DND-41 (cell line): ENCODE data around the gene CHST10.

Experiments
- ATAC-seq: fragments of 200-7000 bp; cut with Tn5 transposase; 3 replicates; pipeline ENCODE4 v1.9.1; 2021; ENCODE audit warnings: low read depth; ENCODE audit not compliant: insufficient read depth
- DNase-seq: peaks from one replicate; pipeline ENCODE4 v3.0.0-alpha.2; 2020
- H2AFZ ChIP-seq: 2 replicates; pipeline ENCODE4 v1.6.0; 2012; ENCODE audit warnings: low read depth, low read length
- H3K27ac ChIP-seq: 2 replicates; pipeline ENCODE4 v1.5.1; 2012; ENCODE audit warnings: low read length, inconsistent platforms
- H3K27me3 ChIP-seq: fragments of 200-600 bp; sonication (generic); 2 replicates; pipeline ENCODE4 v1.6.0; 2012; ENCODE audit warnings: low read length, mild to moderate bottlenecking, inconsistent platforms; ENCODE audit not compliant: insufficient read depth, poor library complexity
- H3K36me3 ChIP-seq: 2 replicates; pipeline ENCODE4 v1.5.1; 2012; ENCODE audit warnings: low read length, inconsistent platforms; ENCODE audit not compliant: insufficient read depth
- H3K4me1 ChIP-seq: 2 replicates; pipeline ENCODE4 v1.5.1; 2012; ENCODE audit warnings: mild to moderate bottlenecking, low read length; ENCODE audit not compliant: insufficient read depth
- H3K4me2 ChIP-seq: 2 replicates; pipeline ENCODE4 v1.6.0; 2012; ENCODE audit warnings: mild to moderate bottlenecking, moderate library complexity, low read length, inconsistent platforms; ENCODE audit not compliant: insufficient read depth
- H3K4me3 ChIP-seq, 2 experiments: fragments of 200-600 bp in 1 of 2; shearing (Covaris generic) in 1 of 2; 2 replicates each; pipeline ENCODE4 v1.5.1; 2012 to 2016; ENCODE audit warnings: inconsistent platforms in 2 of 2, low read length in 2 of 2, mild to moderate bottlenecking in 2 of 2, low read depth in 1 of 2, moderate library complexity in 1 of 2
- H3K79me2 ChIP-seq: 2 replicates; pipeline ENCODE4 v1.6.0; 2012; ENCODE audit warnings: low read length, inconsistent platforms; ENCODE audit not compliant: insufficient read depth
- H3K9ac ChIP-seq: 2 replicates; pipeline ENCODE4 v1.6.0; 2012; ENCODE audit warnings: low read depth, mild to moderate bottlenecking, inconsistent platforms, low read length, moderate library complexity
- H3K9me3 ChIP-seq: 2 replicates; pipeline ENCODE4 v1.5.1; 2012; ENCODE audit warnings: low read length, moderate library complexity, mild to moderate bottlenecking, inconsistent platforms; ENCODE audit not compliant: insufficient read depth, severe bottlenecking
- H4K20me1 ChIP-seq: 2 replicates; pipeline ENCODE4 v1.6.0; 2012; ENCODE audit warnings: low read length; ENCODE audit not compliant: insufficient read depth
- EZH2 ChIP-seq: IDR thresholded peaks from 3 replicates; pipeline ENCODE4 v1.6.1; 2012; ENCODE audit warnings: borderline replicate concordance, low read depth, mild to moderate bottlenecking, moderate library complexity, low read length, inconsistent platforms; ENCODE audit not compliant: severe bottlenecking
- TF ChIP-seq, protein P1 (sequence below): IDR thresholded peaks from 2 replicates; pipeline ENCODE4 v1.5.1; 2012; ENCODE audit warnings: borderline replicate concordance, low read length, moderate library complexity, mild to moderate bottlenecking; ENCODE audit not compliant: poor library complexity, severe bottlenecking; ENCODE audit errors: extremely low read depth

The CHST10 gene

DNA sequence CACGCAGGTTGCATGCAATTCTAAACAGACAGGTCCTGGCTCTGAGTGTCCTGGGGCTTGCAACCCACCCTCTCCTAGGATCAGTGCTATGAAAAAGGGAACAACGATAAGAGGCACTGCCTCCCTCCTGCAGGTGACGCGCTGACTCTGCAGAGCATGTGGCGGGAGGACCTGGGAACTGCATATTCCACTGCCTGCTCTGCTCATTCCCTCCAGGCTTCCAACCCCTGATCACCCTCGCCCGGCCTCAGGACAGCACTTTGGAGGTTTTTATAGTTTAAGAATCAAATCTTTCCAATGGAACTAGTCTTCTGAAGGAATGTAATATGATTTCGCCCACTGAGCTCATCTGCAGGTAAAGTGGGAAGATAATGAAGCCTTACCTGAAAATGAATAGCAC lies 8.5 kb downstream of the CHST10 start:
- no peak overlapping the region for H3K4me2 ChIP-seq
- H3K9me3 ChIP-seq = no peaks in the 10 kb centered on the region
- peaks cover 22% of the 10 kb centered on the region for H3K79me2 ChIP-seq
- no peak overlapping the region for H3K9ac ChIP-seq
- H3K4me1 ChIP-seq = peaks cover 2% of the 10 kb centered on the region; the same call in 1 of the 2 replicates
- no peaks in the 10 kb centered on the region for H3K27me3 ChIP-seq
- no peak overlapping the region for H3K27ac ChIP-seq
- no peak for DNase-seq
- peaks cover 63% of the 10 kb centered on the region for H3K36me3 ChIP-seq
- H3K4me3 ChIP-seq = no peak overlapping the region
- peaks cover 23% of the 10 kb centered on the region for H4K20me1 ChIP-seq
- TF ChIP-seq, protein P1, sequence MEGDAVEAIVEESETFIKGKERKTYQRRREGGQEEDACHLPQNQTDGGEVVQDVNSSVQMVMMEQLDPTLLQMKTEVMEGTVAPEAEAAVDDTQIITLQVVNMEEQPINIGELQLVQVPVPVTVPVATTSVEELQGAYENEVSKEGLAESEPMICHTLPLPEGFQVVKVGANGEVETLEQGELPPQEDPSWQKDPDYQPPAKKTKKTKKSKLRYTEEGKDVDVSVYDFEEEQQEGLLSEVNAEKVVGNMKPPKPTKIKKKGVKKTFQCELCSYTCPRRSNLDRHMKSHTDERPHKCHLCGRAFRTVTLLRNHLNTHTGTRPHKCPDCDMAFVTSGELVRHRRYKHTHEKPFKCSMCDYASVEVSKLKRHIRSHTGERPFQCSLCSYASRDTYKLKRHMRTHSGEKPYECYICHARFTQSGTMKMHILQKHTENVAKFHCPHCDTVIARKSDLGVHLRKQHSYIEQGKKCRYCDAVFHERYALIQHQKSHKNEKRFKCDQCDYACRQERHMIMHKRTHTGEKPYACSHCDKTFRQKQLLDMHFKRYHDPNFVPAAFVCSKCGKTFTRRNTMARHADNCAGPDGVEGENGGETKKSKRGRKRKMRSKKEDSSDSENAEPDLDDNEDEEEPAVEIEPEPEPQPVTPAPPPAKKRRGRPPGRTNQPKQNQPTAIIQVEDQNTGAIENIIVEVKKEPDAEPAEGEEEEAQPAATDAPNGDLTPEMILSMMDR = no peak
- TF ChIP-seq EZH2 = no peak
- no peak overlapping the region for H2AFZ ChIP-seq
- ATAC-seq = no peak

DNA sequence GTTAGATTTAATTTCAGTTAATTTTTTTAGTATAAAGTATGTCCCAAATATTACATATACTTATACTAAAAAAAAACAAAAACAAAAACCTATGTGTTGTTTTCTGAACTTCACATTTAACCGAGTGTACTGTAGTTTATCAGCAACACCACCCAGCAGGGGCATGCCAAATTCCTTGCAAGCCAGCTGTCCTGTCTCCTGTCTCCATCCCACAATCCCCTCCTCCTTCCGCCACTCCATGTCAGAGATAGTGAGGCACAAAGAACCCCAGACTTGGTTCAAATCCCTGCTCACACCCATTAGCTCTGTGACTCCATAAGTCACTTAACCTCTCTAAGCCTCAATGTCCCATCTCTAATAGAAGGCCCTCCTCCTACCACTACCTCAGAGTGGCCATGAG lies 9.4 kb downstream of the CHST10 start:
- peaks cover 16% of the 10 kb centered on the region for H3K79me2 ChIP-seq
- H2AFZ ChIP-seq = no peak overlapping the region
- H3K36me3 ChIP-seq = peaks cover 64% of the 10 kb centered on the region
- no peaks in the 10 kb centered on the region for H3K9me3 ChIP-seq
- H3K27me3 ChIP-seq = no peaks in the 10 kb centered on the region
- H3K9ac ChIP-seq = no peak overlapping the region
- H3K27ac ChIP-seq = no peak overlapping the region
- TF ChIP-seq, protein P1 = no peak
- TF ChIP-seq EZH2 = no peak
- no peak overlapping the region for H3K4me2 ChIP-seq
- no peaks in the 10 kb centered on the region for H3K4me1 ChIP-seq
- H4K20me1 ChIP-seq = peaks cover 23% of the 10 kb centered on the region
- DNase-seq = no peak
- ATAC-seq = no peak
- no peak overlapping the region for H3K4me3 ChIP-seq

DNA sequence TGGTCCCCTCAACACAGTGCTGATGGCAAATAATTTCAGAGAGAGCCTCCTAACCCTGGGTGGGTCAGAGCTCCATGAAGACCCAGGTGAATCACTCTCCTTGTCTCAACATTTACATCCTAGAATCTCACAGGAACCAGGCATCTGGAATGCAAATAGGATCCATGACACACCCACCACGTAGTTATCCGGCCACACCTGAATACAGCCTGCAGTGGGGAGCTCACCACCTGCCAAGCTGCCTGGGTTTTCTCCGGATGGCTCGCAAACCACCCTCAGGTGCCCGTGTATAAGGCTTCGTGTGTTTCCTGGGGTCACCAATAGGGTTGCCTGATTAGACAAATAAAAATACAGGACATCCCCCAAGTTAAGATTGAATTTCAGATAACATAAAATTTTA lies 9.9 kb downstream of the CHST10 start:
- no peaks in the 10 kb centered on the region for H3K4me1 ChIP-seq
- DNase-seq = no peak
- no peak overlapping the region for H3K4me3 ChIP-seq
- H3K9ac ChIP-seq = no peak overlapping the region
- TF ChIP-seq, protein P1 = no peak
- no peak for TF ChIP-seq EZH2
- peaks cover 64% of the 10 kb centered on the region for H3K36me3 ChIP-seq
- peaks cover 23% of the 10 kb centered on the region for H4K20me1 ChIP-seq
- no peaks in the 10 kb centered on the region for H3K27me3 ChIP-seq
- no peak for ATAC-seq
- no peak overlapping the region for H3K4me2 ChIP-seq
- no peak overlapping the region for H2AFZ ChIP-seq
- H3K27ac ChIP-seq = no peak overlapping the region
- peaks cover 15% of the 10 kb centered on the region for H3K79me2 ChIP-seq
- no peaks in the 10 kb centered on the region for H3K9me3 ChIP-seq

DNA sequence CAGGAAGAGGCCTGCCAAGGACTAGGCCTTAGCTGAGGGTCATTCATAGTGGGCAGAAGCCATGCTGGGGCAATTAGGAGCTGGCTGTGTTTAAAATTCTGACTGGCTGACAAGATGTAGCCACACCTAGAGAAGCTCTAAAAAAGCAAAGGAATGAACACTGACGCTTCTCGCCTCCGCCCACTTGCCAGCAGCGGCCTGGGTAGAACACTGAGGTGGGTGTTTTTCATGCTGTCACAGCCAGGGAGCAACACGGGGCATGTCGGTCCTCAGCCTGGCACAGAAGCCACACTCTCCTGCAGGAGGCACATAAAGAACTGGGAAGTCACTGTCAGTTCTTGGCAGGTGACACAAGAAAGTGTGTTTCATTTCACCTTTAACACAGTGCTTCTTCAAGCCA lies 10.4 kb downstream of the CHST10 start:
- no peaks in the 10 kb centered on the region for H3K4me1 ChIP-seq
- DNase-seq (no peak), ATAC-seq (no peak)
- no peaks in the 10 kb centered on the region for H3K9me3 ChIP-seq
- no peak overlapping the region for H3K9ac ChIP-seq
- H3K27me3 ChIP-seq = no peaks in the 10 kb centered on the region
- peaks cover 67% of the 10 kb centered on the region for H3K36me3 ChIP-seq
- H2AFZ ChIP-seq = no peak overlapping the region
- H3K27ac ChIP-seq = no peak overlapping the region
- H4K20me1 ChIP-seq = peaks cover 27% of the 10 kb centered on the region
- H3K4me3 ChIP-seq = no peak overlapping the region
- TF ChIP-seq, protein P1 = no peak
- no peak for TF ChIP-seq EZH2
- H3K4me2 ChIP-seq = no peak overlapping the region
- H3K79me2 ChIP-seq = peaks cover 14% of the 10 kb centered on the region
